Testis (tissue), 2 donors: ENCODE data around the gene PEX14.

Source experiments
- POLR2A ChIP-seq: fragments of 450-650 bp; IDR thresholded peaks from one replicate; pipeline ENCODE4 v1.6.1; 2017; ENCODE audit warnings: antibody characterized with exemption, mild to moderate bottlenecking, moderate library complexity
- TF ChIP-seq, protein P1 (sequence below), 3 experiments: fragments of 450-650 bp in 2 of 3; fragments of 200-600 bp in 1 of 3; sonication (generic) in 1 of 3; IDR thresholded peaks; one replicate each; pipeline ENCODE4 v1.5.1; 2016 to 2019; ENCODE audit warnings: antibody characterized with exemption in 3 of 3, mild to moderate bottlenecking in 2 of 3, moderate library complexity in 1 of 3

DNA sequence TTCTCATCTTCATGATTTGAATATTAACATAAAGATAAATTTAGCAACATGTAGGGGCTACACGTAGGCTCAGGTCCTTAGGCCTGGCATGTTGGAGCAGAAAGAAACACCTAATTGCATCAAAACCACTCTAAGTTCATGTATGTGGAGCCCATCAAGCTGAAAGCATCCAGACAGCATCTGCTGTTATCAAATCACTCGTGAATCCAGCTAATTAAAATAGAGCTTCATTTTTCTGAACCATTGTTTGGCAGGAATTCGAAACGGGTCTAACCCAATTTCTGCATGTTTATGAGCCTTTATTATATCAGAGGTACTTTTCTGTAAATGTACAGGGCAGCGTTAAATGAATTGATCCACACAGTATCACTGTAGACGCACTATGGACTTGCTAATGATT is 45.7 kb downstream of the PEX14 start:
- TF ChIP-seq POLR2A: no peak
- TF ChIP-seq, protein P1, sequence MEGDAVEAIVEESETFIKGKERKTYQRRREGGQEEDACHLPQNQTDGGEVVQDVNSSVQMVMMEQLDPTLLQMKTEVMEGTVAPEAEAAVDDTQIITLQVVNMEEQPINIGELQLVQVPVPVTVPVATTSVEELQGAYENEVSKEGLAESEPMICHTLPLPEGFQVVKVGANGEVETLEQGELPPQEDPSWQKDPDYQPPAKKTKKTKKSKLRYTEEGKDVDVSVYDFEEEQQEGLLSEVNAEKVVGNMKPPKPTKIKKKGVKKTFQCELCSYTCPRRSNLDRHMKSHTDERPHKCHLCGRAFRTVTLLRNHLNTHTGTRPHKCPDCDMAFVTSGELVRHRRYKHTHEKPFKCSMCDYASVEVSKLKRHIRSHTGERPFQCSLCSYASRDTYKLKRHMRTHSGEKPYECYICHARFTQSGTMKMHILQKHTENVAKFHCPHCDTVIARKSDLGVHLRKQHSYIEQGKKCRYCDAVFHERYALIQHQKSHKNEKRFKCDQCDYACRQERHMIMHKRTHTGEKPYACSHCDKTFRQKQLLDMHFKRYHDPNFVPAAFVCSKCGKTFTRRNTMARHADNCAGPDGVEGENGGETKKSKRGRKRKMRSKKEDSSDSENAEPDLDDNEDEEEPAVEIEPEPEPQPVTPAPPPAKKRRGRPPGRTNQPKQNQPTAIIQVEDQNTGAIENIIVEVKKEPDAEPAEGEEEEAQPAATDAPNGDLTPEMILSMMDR (IDR thresholded peaks at IDR 0.05): no peak
